Stimulated activated CD4-positive, alpha-beta T cell treated with anti-CD3 and anti-CD28 coated beads, Interleukin-4, amount 100 ng/mL, for 1 hour (primary cell): Measurements from ENCODE around the gene CYB5RL.
"Not testable (repeated sequence)": the region's sequence is repeated elsewhere in the genome, so short reads cannot be mapped to it uniquely, and the experiment has no call there.

ENCODE experiments used
- DNase-seq: peaks from one replicate; pipeline ENCODE4 v3.0.0-alpha.2; 2020

Gene CYB5RL

DNA sequence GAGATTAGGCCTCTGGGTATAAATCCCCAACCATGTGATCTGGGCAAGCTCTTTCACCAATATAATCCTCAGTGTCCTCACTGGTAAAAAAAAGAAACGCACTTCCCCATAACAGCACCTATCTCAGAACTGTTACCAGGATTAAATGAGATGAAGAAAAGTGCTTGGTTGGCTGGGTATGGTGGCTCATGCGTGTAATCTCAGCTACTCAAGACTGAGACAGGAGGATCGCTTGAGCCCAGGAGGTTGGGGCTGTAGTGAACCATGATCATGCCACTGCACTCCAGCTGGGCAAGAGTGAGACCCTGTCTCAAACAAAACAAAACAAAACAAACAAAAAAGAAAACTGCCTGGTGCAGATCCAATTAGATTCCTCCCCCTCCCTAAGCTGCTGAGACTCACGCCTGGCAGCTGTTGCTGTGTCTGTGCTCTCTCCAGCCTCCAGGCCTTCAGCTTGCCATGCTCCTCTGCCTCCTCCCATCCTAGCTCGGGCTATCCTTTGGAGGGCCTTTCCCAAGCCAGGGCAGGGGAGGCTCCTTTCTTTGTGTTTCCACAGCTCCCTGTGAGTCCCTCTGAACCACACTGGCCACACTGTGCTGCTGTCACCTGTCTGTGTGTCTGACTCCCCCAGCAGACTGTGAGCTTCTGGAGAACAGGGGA is 19.0 kb downstream of the CYB5RL start:
- no peak for DNase-seq

DNA sequence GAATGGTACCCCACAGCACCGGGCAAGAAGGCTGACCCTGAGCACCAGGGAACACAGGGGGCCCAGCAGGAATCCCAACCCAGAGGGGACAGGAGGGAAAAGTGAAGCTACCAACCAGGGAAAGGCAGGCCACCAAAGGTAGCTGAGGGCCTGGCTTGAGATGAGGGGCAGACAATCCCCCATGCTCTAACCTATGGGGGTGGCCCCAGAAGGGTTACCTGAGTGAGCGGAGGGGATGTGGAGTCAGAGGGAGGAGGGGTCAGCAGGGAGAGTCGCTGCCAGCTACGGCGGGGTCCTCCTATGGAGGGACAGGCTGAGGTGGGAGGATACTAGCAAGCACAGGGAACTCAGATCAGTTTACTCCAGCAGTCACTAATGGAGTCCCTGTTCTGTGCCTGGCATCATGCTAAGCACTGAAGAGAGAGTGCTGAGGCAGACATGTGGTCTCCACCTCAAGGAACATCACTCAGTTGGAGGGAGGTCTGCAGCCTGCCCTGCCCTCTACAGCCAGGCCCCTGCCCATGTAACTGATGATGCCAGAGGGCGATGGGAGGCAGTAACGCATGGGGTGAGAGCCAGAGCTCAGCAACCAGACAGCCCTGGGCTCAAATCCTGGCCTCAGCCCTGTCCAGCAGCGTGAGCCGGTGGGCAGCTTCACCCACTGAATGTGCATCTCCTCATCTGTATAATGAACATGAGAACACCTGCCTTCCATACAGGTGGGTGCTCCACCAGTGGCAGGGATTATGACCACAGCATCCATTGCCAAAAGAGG is 21.3 kb downstream of the CYB5RL start:
- no peak for DNase-seq

DNA sequence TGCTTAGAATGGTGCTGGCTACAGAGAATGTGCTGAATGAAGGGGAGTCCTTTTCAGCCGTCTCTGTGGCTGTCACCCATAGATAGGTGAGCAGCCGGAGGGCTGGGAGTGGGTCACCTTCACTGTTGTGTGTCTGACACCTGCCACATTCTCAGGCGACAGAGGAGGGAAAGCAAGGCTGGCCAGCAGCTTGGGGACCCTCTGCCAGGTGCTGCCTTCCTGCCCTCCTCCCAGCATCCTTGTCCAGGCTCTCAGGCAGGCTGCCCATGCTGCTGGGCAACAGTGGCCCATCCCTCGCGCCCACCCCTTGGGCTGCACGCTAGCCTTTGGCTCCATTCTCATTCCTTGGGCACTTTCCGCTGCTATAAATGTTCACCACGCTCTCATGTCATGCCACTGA is 22.1 kb downstream of the CYB5RL start:
- no peak for DNase-seq

DNA sequence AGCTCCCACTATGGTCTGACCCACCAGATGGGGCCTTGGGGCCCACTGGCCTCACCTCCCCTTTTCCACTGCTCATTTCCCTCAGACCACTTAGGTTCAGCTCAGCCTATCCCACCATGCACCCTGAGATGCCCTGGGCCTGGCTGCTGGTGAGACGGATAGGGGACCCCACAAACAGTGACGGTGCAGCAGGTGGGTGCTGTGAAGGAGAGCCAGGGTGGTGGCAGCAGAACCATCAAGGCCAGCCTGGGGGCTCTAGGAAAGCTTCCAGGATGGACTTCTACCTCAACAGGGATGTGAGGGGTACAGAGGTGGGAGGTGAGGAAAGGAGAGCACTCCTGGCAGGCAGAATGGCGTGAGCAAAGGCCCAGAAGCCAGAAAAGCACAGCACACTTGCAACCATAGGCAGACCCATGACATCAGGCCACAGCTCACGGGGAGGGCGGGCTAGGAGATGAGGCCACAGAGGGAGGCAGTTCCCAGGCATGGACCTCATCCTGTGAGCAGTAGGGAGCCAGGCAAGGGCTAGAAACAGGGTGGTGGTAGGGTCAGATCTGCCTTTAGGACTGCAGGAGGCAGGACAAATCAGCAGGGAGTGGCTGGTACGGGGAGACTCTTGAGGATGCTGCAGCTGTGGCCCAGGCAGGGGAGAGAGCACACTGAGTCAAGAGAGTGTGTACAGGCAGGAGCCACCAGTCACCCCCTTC is 23.1 kb downstream of the CYB5RL start:
- DNase-seq = no peak

DNA sequence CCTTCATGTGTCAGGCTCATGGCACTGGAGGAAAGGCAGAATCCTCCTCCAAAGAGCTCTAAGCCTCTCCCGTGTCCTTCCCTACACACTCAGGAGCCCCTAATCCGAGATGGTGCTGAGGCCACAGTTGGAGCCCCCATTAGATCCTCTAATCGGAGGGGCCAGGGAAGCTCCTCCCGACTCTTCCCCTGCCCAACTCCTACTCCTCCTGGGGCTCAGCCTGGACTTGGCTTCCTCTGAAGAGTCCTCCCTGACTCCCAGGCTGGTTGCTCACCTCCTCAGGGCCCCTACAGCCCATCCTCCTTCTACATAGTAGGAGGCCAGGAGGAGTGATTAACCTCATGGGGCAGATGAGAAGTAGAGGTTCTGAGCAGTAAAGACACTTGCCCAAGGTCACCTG is 25.7 kb downstream of the CYB5RL start:
- no peak for DNase-seq

DNA sequence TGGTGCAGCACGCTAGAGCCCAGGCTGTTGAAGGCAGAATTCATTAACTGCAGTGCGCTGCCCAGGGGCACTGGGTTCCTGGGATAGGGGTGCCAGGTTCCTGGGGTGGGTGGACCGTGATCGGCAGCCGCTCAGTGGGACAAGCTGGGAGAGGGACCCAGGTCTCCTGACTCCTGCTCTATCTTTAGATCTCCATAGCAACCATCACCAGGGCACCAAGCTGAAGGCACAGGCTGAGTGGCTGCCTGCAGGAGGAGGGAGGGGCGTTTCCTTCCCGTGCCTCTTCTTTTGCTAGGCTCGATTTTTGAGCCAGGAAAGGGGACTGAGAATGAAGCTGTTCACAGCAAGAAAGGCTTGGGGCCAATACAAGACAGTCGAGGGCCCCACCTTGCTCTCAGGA is 26.1 kb downstream of the CYB5RL start:
- no peak for DNase-seq

DNA sequence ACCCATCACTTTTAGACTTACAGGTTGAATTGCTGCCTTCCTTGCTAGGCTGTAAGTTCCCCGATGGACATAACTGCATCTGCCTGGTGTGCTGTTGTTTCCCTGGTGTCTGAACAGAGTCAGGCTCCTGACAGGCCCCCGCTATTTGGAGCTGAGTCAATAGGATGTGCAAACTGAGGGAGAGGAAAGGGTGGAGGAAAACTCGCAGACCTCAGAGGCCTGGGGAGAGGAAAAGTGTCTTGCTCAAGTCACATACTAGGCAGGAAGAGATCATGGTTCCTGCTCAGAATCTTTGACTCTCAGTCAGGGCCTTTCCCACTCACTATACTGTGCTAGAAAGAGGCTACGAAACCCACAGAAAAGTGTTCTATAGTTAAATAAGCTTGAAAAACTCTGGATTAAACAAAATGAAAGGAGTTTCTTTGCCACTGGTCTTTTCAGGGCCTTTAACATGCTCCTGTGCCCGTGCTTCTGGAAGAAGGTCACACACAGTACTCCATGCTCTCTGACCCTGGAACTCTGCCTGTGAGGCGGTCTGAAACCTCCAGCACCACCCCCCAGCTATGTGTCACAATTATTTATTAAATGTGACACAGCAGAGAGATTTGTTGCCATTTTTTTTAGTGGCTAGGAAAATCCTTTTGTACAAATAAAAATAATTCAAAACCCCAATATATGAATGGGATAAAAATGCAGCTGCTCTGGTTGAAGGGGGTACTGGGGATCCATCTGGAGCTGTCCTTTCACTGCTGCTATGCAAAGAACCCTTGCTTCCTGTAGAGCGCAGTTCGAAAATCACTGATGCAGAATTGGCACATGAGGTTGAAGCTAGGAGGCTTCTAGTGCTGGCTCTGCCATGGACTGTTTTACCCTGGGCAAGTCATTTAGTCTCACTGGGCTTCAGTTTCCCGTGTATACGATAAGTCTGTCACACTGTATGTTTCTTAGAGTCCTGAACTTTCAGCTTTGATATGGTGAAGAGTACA is 26.9 kb downstream of the CYB5RL start:
- no peak for DNase-seq

DNA sequence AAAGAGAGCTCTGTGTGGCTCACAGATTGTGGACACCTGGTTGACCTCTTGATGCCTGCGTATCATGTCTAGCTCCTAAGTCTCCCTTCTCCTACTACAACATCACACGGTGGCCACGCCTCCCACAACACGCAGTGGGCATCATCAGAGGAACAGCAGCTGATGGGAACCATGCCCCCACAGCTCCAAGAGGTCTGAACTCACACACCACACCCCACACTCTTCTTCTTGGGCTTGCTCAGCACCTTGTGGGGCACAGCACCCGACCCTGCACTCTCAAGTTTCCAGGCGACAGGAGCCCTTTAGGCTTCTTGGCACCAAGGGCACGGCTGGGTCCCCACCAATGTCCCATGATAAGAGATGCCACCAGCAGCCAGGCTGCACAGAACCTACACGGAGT is 28.2 kb downstream of the CYB5RL start:
- DNase-seq = no peak

DNA sequence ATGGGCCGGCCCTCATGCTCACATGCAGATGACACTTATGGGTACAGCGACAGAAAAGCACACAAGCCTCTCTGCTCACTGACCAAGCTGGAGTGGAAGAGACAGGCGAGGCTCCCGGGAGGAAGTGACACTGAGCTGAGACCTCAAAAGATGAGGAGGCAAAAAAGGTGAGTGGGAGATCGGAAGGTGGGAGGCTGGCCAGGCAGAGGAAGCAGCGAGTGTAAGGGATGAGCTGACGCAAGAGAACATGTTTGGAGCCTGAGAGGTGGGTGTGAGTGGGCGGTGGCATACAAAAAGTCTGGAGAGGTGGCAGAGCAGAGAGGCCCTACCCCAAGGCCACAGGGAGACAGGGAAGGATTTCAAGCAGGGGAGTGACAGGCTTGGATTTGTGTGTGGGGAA is 28.8 kb downstream of the CYB5RL start:
- no peak for DNase-seq

DNA sequence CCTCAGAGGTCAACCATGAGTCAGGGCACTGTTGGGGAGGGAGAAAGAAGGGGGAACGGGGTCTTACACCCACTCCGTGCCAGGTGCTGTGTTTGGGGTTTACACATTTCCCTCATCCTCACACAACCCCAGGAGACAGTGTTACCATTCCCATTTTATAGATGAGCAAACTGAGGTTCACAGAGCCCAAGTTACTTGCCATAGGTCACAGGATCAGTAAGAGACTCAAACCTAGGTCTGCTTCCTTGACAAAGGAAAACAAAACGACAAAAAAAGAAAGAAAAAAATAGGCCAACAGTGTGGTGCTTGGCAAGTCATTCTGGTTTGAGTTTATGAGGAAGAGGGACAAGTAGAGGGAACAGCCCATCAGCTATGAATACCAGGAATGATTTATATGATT is 30.8 kb downstream of the CYB5RL start:
- no peak for DNase-seq

DNA sequence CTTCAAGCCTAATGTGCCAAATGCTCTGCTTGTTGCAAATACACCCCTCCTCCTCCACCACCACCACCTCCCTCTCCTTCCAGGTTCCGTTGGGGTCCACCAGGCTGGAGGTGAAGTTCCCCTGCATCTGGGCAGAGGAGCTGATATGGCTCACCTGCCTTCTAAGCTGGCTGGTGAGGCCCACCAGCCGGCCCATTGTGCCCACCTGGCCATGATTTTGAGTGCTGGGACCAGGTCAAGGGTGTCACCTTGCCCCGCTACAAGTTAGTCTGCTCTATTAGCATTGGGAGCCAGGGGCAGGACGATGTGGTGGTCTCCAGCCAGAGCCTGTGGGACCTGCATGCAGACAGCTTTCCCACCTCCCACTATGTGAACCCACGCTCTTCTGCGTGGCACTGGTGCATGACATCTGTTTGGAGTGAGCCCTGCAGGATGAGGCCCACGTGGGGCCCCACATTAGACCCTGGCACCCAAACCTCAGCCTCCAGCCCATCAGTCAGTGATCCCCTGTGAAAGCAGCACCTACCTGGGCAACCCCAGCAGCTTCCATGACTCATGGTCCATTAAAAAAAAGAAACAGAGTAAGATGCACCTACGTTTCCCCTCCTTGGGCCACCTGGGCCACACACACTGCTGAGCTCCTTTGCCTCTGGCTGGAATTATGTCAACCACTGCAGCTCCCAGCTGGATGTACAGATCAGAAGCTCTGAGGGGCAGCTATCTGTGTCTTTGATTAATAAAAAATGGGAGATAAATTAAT is 31.4 kb downstream of the CYB5RL start:
- DNase-seq = no peak

DNA sequence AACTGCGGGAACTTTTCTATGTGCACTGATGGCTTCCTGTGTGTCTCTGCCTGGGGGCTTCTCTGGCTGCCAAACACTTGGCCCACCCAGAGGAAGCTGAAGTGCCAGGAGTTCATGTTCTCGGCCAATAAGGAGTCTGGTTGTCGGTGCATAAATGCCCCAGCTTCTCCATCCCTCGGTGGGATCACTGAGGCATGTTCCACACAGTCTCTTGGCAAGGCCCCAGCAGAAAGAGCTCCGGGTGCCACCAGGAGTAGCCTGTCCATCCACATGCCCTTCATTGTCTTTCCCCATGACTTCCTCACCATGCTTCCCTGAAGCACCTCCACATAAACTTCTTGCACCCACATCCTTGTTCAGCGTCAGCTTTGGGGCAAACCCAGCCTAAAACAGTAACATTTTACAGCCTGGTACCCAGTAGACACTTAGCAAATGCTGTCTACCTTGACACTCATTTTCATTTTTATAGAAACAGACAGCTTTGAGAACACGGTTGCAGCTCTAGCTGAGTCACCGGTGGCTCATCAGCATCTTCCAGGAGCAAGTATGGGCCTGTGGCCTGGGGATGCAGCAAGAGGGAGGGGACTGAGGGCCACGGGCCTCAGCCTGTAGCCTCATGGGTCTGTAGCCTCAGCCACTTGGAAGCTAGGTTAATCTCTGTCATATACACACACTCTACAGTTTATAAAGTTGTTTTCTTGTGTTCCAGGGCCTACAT is 32.2 kb downstream of the CYB5RL start:
- DNase-seq = no peak

DNA sequence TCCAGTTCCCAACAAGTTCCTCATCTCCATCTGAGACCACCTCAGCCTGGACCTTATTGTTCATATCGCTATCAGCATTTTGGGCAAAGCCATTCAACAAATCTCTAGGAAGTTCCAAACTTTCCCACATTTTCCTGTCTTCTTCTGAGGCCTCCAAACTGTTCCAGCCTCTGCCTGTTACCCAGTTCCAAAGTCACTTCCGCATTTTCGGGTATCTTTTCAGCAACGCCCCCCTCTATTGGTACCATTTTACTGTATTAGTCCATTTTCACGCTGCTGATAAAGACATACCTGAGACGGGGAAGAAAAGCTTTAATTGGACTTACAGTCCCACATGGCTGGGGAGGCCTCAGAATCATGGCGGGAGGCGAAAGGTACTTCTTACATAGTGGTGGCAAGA is 33.5 kb downstream of the CYB5RL start:
- not testable (repeated sequence) for DNase-seq

DNA sequence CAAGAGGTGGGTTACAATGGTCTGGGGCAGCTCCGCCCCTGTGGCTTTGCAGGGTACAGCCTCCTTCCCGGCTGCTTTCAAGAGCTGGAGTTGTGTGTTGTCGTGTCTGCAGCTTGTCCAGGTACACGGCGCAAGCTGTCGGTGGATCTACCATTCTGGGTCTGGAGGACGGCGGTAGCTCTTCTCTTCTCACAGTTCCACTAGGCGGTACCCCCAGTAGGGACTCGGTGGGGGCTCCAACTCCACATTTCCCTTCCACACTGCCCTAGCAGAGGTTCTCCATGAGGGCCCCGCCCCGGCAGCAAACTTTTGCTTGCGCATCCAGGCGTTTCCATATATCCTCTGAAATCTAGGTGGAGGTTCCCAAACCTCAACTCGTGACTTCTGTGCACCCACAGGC is 34.7 kb downstream of the CYB5RL start:
- DNase-seq = no peak

DNA sequence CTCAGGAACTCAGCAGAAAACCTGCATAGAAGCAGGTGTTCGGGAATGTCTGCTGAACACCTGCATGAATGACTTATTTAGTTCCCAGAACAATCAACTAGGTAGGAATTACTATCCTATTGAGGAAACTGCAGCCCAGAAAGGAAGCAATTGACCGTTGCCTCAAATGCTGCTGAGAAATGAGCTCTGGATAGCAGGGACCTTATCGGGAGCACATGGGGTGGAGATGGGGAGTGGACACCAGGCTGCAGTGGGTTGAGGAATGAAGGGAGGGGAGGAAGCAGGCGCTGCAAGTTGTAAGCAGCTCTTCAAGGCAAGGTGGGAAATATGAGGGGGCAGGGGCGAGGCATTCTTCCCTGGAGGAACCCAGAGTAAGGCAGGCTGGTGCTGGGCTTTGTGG is 36.3 kb downstream of the CYB5RL start:
- no peak for DNase-seq

DNA sequence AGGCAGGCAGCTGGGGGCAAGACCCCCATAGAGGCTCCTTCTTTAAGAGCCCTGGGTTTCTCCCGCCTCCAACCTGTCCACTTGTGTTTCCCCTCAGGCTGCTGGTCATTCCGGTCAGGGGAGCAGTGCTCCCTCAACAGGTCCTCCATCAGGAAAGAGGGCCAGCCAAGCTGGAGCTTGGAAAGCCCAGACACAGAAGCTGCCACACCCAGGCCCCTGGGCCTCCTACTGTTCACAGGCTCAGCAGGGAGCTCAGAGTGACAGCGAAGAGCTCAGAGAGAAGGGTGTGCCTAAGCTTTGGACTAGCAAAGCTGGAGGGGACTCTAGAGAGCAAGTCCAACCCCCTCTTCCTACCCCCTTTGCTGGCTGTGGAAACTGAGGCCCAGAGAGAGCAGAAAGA is 36.8 kb downstream of the CYB5RL start:
- no peak for DNase-seq

DNA sequence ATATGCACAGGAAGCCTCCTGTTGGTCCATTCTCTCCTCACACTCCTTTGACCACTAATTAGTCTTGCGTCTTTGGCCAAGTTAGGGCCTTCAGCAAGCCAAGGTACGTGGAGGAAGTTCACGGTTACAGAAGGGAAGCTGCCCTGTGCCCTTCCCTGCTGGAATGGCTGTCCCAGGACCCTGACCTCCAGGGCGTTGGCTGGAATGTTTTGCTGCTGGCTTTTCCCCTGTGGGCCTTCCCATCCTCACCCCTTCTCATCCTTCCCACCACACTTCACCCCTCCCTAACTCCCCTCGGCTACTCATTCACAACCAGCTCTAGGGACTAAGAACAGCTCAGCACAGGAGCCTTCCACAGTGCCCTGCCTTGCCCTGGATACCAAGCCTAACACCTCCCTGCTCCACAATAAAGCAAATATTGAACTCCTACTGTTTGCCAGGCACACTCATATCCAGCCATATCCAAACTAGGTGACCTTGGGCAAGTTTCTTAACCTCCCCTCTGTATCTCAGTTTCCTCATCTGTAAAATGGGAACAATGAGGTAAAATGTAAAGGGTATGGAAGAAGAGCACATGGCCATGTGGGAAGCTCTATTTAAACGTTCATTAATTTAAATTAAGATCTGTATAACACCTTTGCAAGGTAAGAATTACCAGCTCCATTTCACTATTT is 38.2 kb downstream of the CYB5RL start:
- no peak for DNase-seq

DNA sequence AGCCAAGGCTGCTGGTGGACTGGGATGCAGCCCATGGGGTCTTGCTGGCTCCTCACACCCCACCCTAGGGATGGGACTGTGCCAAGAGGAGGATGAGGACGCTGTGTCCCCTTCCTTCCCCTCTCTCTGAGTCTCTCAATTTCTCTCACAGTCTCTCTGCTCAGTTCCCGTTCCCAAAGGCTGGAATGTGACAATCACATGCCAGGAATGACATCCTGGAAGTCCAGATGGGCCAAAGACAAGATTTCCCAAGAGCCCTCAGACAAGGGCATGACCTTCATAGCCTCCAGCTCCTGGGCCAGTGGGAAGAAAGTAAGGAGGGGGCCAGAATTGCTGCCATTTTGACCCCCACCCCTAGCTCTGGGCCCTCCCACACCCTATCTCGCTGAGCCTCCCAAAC is 39.5 kb downstream of the CYB5RL start:
- DNase-seq = no peak

DNA sequence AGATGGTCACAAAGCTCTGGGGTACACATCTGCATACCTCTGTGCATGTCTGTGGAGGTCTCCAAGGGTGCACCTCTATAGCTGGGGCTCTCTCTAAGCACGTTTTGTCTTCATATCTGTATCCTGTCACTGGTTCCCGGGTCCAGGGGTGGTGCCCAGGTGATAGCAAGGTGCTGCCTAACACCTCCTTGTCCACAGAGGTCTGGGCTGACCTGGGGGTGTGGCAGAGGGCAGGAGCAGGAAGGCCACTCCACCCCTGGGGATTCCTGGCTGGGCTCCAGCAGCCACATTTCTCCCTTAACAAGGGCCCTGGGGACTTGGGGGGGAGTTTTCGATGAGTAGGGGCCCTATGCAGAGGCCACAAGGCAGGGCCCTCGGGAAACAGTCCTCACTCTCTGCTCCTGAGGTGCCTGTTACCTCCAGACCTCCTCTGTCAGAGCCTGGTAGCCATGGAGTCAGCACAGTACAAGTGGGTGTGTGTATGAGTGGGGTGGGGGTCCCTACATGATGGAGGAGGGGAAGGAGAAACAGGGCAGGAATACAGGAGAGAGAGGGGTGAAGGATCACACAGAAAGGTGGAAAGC is 40.0 kb downstream of the CYB5RL start:
- DNase-seq = no peak

DNA sequence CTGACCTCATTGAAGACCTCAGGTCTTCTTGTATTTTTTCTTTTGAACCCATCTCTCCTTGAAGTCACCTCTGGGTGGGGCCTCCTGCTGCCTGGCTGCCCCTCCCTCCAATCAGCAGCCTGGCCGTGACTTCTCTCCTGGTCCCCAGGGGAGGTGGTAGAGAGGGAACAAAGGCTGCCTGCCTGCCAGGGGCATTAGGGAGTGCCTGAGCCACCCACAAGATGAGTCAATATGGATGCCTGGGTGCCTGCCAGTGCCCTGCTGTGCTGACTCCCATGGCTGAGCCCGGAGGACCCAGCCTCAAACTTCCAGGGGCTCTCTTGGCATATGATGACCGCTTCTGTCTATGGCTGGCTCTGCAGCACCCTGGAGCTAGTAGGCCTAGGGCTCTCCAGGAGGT is 41.8 kb downstream of the CYB5RL start:
- DNase-seq = no peak

DNA sequence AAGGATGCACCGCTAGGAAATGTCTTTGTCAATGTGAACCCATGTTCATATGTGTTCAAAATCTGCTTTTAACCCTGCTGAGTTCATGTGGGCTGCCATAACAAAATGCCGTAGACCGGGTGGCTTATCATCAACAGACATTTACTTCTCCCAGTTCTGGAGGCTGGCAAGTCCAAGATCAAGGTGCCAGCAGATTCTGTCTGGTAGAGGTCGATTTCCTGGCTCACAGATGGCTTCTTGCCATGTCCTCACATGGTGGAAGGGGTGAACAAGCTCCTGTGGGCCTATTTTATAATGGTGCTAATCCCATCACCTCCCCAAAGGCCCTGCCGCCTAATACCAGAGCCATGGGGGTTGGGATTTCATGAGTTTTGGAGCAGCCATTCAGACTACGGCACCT is 42.4 kb downstream of the CYB5RL start:
- no peak for DNase-seq
